ENCODE results near the gene KRTAP10-12.
"Not testable (repeated sequence)": the region's sequence is repeated elsewhere in the genome, so short reads cannot be mapped to it uniquely, and the experiment has no call there.

The KRTAP10-12 gene

GRCh38 chr21:44697172-44697810 is at the start of gene KRTAP10-12:
Gene KRTAP10-12, plus strand, starts transcription at chr21:44697172. Its CDS starts 30 bp downstream, at chr21:44697202.
- DNase-seq (ENCODE audit: low read depth) = not testable (repeated sequence)

- DNase-seq (ENCODE audit: low read depth) = no peak
Measured at GRCh38 chr21:44647222-44647552, 49.8 kb upstream of the KRTAP10-12 start.

GRCh38 chr21:44648557-44649311 is 48.2 kb upstream of the KRTAP10-12 start:
- DNase-seq (ENCODE audit: low read depth) = no peak

GRCh38 chr21:44649521-44650100 is 47.4 kb upstream of the KRTAP10-12 start:
- no peak for DNase-seq (ENCODE audit: low read depth)

GRCh38 chr21:44650265-44650972 is 46.6 kb upstream of the KRTAP10-12 start:
- DNase-seq (ENCODE audit: low read depth) = no peak

- DNase-seq (ENCODE audit: low read depth) = no peak
Measured at GRCh38 chr21:44650973-44651675, 45.8 kb upstream of the KRTAP10-12 start.

GRCh38 chr21:44653123-44653522 is 43.8 kb upstream of the KRTAP10-12 start:
- no peak for DNase-seq (ENCODE audit: low read depth)

GRCh38 chr21:44653656-44654575 is 43.1 kb upstream of the KRTAP10-12 start:
- DNase-seq (ENCODE audit: low read depth) = no peak

- DNase-seq (ENCODE audit: low read depth) = no peak
Measured at GRCh38 chr21:44654576-44655175, 42.3 kb upstream of the KRTAP10-12 start, which contains the start of gene KRTAP12-4. Gene KRTAP12-4, minus strand, starts transcription at chr21:44654659. Its CDS starts 45 bp downstream, at chr21:44654614.

GRCh38 chr21:44656868-44657267 is 40.1 kb upstream of the KRTAP10-12 start:
- DNase-seq (ENCODE audit: low read depth) = no peak

GRCh38 chr21:44657635-44658540 is 39.1 kb upstream of the KRTAP10-12 start, which contains the start of gene KRTAP12-3:
Gene KRTAP12-3, plus strand, starts transcription at chr21:44657932. Its CDS starts 48 bp downstream, at chr21:44657980.
- DNase-seq (ENCODE audit: low read depth) = no peak

- no peak for DNase-seq (ENCODE audit: low read depth)
Measured at GRCh38 chr21:44658541-44658910, 38.4 kb upstream of the KRTAP10-12 start.

- no peak for DNase-seq (ENCODE audit: low read depth)
Measured at GRCh38 chr21:44658913-44659595, 37.9 kb upstream of the KRTAP10-12 start.

- DNase-seq (ENCODE audit: low read depth) = not testable (repeated sequence)
Measured at GRCh38 chr21:44661567-44661966, 35.4 kb upstream of the KRTAP10-12 start.

- no peak for DNase-seq (ENCODE audit: low read depth)
Measured at GRCh38 chr21:44664691-44665090, 32.3 kb upstream of the KRTAP10-12 start.

- no peak for DNase-seq (ENCODE audit: low read depth)
Measured at GRCh38 chr21:44666401-44667320, 30.3 kb upstream of the KRTAP10-12 start, which contains the start of gene KRTAP12-2. Gene KRTAP12-2, minus strand, starts transcription at chr21:44666927. Its CDS starts 41 bp downstream, at chr21:44666886.

- DNase-seq (ENCODE audit: low read depth) = no peak
Measured at GRCh38 chr21:44667612-44668011, 29.4 kb upstream of the KRTAP10-12 start.

Measured in iris pigment epithelial cell (primary cell).